Upper lobe of left lung (tissue), 6 donors: Measurements from ENCODE around the gene MGAT4A. TPM values are rescaled to one million over a fixed set of nuclear protein-coding genes. Genes with fewer than 3 reads are reported as not detected.

ENCODE experiments used
- ATAC-seq, 2 donors: fragments of 200-7000 bp; cut with Tn5 transposase; one replicate each; pipeline ENCODE4 v1.9.1; 2022; ENCODE audit warnings: mild to moderate bottlenecking in 2 of 2, moderate library complexity in 2 of 2; ENCODE audit not compliant: low FRiP score in 2 of 2
- DNase-seq, 2 donors: peaks; one replicate each; pipeline ENCODE4 v3.0.0-alpha.2; 2019 to 2020
- H3K27ac ChIP-seq, 4 donors: fragments of 200-600 bp; sonication (generic); one replicate each; pipeline ENCODE4 v1.5.1; 2016 to 2019
- H3K27me3 ChIP-seq, 4 donors: fragments of 200-600 bp; sonication (generic); one replicate each; pipeline ENCODE4 v1.5.1; 2017 to 2019
- H3K36me3 ChIP-seq, 4 donors: fragments of 200-600 bp; sonication (generic); one replicate each; pipeline ENCODE4 v1.5.1; 2016 to 2019
- H3K4me1 ChIP-seq, 4 donors: fragments of 200-600 bp; sonication (generic); one replicate each; pipeline ENCODE4 v1.5.1; 2018 to 2019
- H3K4me3 ChIP-seq, 4 donors: fragments of 200-600 bp; sonication (generic); one replicate each; pipeline ENCODE4 v1.5.1; 2017 to 2019; ENCODE audit warnings: mild to moderate bottlenecking in 2 of 4, moderate library complexity in 1 of 4
- H3K9me3 ChIP-seq, 4 donors: fragments of 200-600 bp; sonication (generic); one replicate each; pipeline ENCODE4 v1.5.1; 2018 to 2019
- CTCF ChIP-seq, 6 experiments: fragments of 450-650 bp in 4 of 6; fragments of 200-600 bp in 2 of 6; sonication (generic) in 2 of 6; IDR thresholded peaks; one replicate each; pipeline ENCODE4 v1.5.1; 2016 to 2019; ENCODE audit warnings: antibody characterized with exemption in 6 of 6
- EP300 ChIP-seq, 4 donors: sonication (generic); formaldehyde crosslinking; IDR thresholded peaks; one replicate each; pipeline ENCODE4 v1.5.1; 2017; ENCODE audit warnings: antibody characterized with exemption in 4 of 4, control low read depth in 2 of 4
- POLR2A ChIP-seq, 4 donors: fragments of 450-650 bp; IDR thresholded peaks; one replicate each; pipeline ENCODE4 v1.5.1; 2016 to 2017; ENCODE audit warnings: antibody characterized with exemption in 4 of 4, mild to moderate bottlenecking in 2 of 4
- POLR2AphosphoS5 ChIP-seq, 2 donors: sonication (generic); formaldehyde crosslinking; IDR thresholded peaks; one replicate each; pipeline ENCODE4 v1.5.1; 2017; ENCODE audit warnings: antibody characterized with exemption in 2 of 2
- WGBS, 2 donors: methylation state at CpG; one replicate each; pipeline ENCODE4 v1.1.5; 2017 to 2018; 5-methylcytosine and 5-hydroxymethylcytosine counted together
- total RNA-seq, 6 donors: library from RNA; depleted of rRNA in 4 of 6; stranded (reverse); fragments of >200 nt in 4 of 6; gene quantifications; one replicate each; pipeline versions ENCODE4 v1.1.0 to v1.2.1, GENCODE V29; 2016 to 2021
- donor health status: DM: no; HTN: no; CAD: no; lungs with moderate emphysema.
- donor health status: DM: no; HTN: yes; CAD: no; lungs with severe emphysema.

The MGAT4A gene
- total RNA-seq, 6 donors from 2014 or later = 28.4 to 69.6 (median 53.6) TPM

GRCh38 chr2:98744595-98744994 lies 13.7 kb upstream of the MGAT4A start:
- no peak for DNase-seq

GRCh38 chr2:98743835-98744234 lies 12.9 kb upstream of the MGAT4A start:
- DNase-seq = peak in 1 of 2 donors; percentile 55
- 85 to 100% methylated on average over 1 of the region's 1 CpG for WGBS, 2 donors
- H3K4me1 ChIP-seq = peaks cover 6 to 11% (median 8%) of the 10 kb centered on the region in 4 donors
- no peaks in the 10 kb centered on the region for H3K9me3 ChIP-seq
- no peak for ATAC-seq
- no peak overlapping the region for H3K4me3 ChIP-seq
- no peaks in the 10 kb centered on the region for H3K36me3 ChIP-seq
- H3K27me3 ChIP-seq = no peaks in the 10 kb centered on the region
- TF ChIP-seq POLR2AphosphoS5 (IDR thresholded peaks at IDR 0.05) (no peak), EP300 (IDR thresholded peaks at IDR 0.05) (no peak), POLR2A (IDR thresholded peaks at IDR 0.05) (no peak)
- no peak overlapping the region for H3K27ac ChIP-seq

More at GRCh38 chr2:98744595-98744994, 13.7 kb upstream of the MGAT4A start:
- 83 to 88% methylated on average over 5 of the region's 5 CpGs for WGBS, 2 donors
- no peak for ATAC-seq
- no peaks in the 10 kb centered on the region for H3K36me3 ChIP-seq
- no peak overlapping the region for H3K27ac ChIP-seq
- TF ChIP-seq POLR2AphosphoS5 (IDR thresholded peaks at IDR 0.05) = no peak
- TF ChIP-seq CTCF (IDR thresholded peaks at IDR 0.05) = no peak
- no peak for TF ChIP-seq POLR2A (IDR thresholded peaks at IDR 0.05)
- TF ChIP-seq EP300 (IDR thresholded peaks at IDR 0.05) = no peak
- peaks cover 6 to 11% (median 8%) of the 10 kb centered on the region in 4 donors for H3K4me1 ChIP-seq
- no peaks in the 10 kb centered on the region for H3K9me3 ChIP-seq
- no peak overlapping the region for H3K4me3 ChIP-seq
- H3K27me3 ChIP-seq = no peaks in the 10 kb centered on the region

GRCh38 chr2:98739020-98739419 lies 8.1 kb upstream of the MGAT4A start:
- TF ChIP-seq POLR2A (IDR thresholded peaks at IDR 0.05) (no peak), EP300 (IDR thresholded peaks at IDR 0.05) (no peak), CTCF (IDR thresholded peaks at IDR 0.05) (no peak), POLR2AphosphoS5 (IDR thresholded peaks at IDR 0.05) (no peak)
- no peak overlapping the region for H3K4me3 ChIP-seq

GRCh38 chr2:98738304-98738703 lies 7.4 kb upstream of the MGAT4A start:
- DNase-seq = no peak
- Histone ChIP-seq H3K4me1 (peaks cover 3 to 11% (median 4%) of the 10 kb centered on the region in 4 donors), H3K36me3 (no peaks in the 10 kb centered on the region), H3K4me3 (no peak overlapping the region), H3K27ac (no peak overlapping the region), H3K27me3 (no peaks in the 10 kb centered on the region), H3K9me3 (no peaks in the 10 kb centered on the region)
- TF ChIP-seq POLR2AphosphoS5 (IDR thresholded peaks at IDR 0.05) (no peak), CTCF (IDR thresholded peaks at IDR 0.05) (no peak), EP300 (IDR thresholded peaks at IDR 0.05) (no peak), POLR2A (IDR thresholded peaks at IDR 0.05) (no peak)
- 98 to 99% methylated on average over 3 of the region's 3 CpGs for WGBS, 2 donors
- ATAC-seq = no peak

More at GRCh38 chr2:98739020-98739419, 8.1 kb upstream of the MGAT4A start:
- Histone ChIP-seq H3K36me3 (no peaks in the 10 kb centered on the region), H3K27ac (no peak overlapping the region), H3K27me3 (no peaks in the 10 kb centered on the region), H3K9me3 (no peaks in the 10 kb centered on the region), H3K4me1 (peaks cover 3 to 15% (median 7%) of the 10 kb centered on the region in 4 donors)
- DNase-seq (no peak), ATAC-seq (no peak)

GRCh38 chr2:98737848-98738247 lies 6.9 kb upstream of the MGAT4A start:
- peaks cover 3 to 11% (median 4%) of the 10 kb centered on the region in 4 donors for H3K4me1 ChIP-seq
- H3K9me3 ChIP-seq = no peaks in the 10 kb centered on the region
- no peaks in the 10 kb centered on the region for H3K27me3 ChIP-seq
- no peak overlapping the region for H3K4me3 ChIP-seq
- H3K27ac ChIP-seq = no peak overlapping the region
- DNase-seq (no peak), ATAC-seq (no peak)
- H3K36me3 ChIP-seq = no peaks in the 10 kb centered on the region
- 94 to 98% methylated on average over 4 of the region's 4 CpGs for WGBS, 2 donors
- TF ChIP-seq CTCF (IDR thresholded peaks at IDR 0.05) = no peak
- TF ChIP-seq POLR2A (IDR thresholded peaks at IDR 0.05) = no peak
- no peak for TF ChIP-seq POLR2AphosphoS5 (IDR thresholded peaks at IDR 0.05)
- TF ChIP-seq EP300 (IDR thresholded peaks at IDR 0.05) = no peak
